ENCODE results near the gene RAP2A.

The RAP2A gene

GRCh38 chr13:97422118-97423054, 11.6 kb upstream of the RAP2A start:
- no peak for DNase-seq (ENCODE audit: low read depth in 1 of 2, low spot score in 1 of 2)

GRCh38 chr13:97423300-97424045, 10.5 kb upstream of the RAP2A start:
- DNase-seq (ENCODE audit: low read depth in 1 of 2, low spot score in 1 of 2), result no peak

GRCh38 chr13:97425590-97425989, 8.4 kb upstream of the RAP2A start:
- DNase-seq (ENCODE audit: low read depth in 1 of 2, low spot score in 1 of 2), result no peak

- no peak for DNase-seq (ENCODE audit: low read depth in 1 of 2, low spot score in 1 of 2)
Observed at GRCh38 chr13:97426695-97427094, 7.3 kb upstream of the RAP2A start.

- DNase-seq (ENCODE audit: low read depth in 1 of 2, low spot score in 1 of 2), result no peak
Observed at GRCh38 chr13:97429681-97430081, 4.3 kb upstream of the RAP2A start.

- no peak for DNase-seq (ENCODE audit: low read depth in 1 of 2, low spot score in 1 of 2)
Observed at GRCh38 chr13:97430296-97430695, 3.7 kb upstream of the RAP2A start.

GRCh38 chr13:97431171-97431764, 2.7 kb upstream of the RAP2A start:
- DNase-seq (ENCODE audit: low read depth in 1 of 2, low spot score in 1 of 2), result no peak

GRCh38 chr13:97432232-97432916, 1.6 kb upstream of the RAP2A start:
- no peak for DNase-seq (ENCODE audit: low read depth in 1 of 2, low spot score in 1 of 2)

- peak; percentile 94 to 97 for DNase-seq (ENCODE audit: low read depth in 1 of 2, low spot score in 1 of 2)
Observed at GRCh38 chr13:97432917-97433726, 847 bp upstream of the RAP2A start.

- DNase-seq (ENCODE audit: low read depth in 1 of 2, low spot score in 1 of 2), result peak; percentile 6 to 25
Observed at GRCh38 chr13:97434397-97435201, 630 bp downstream of the RAP2A start.

GRCh38 chr13:97435323-97435722, 1.4 kb downstream of the RAP2A start:
- DNase-seq (ENCODE audit: low read depth in 1 of 2, low spot score in 1 of 2), result no peak

GRCh38 chr13:97435794-97436193, 1.8 kb downstream of the RAP2A start:
- no peak for DNase-seq (ENCODE audit: low read depth in 1 of 2, low spot score in 1 of 2)

- no peak for DNase-seq (ENCODE audit: low read depth in 1 of 2, low spot score in 1 of 2)
Observed at GRCh38 chr13:97436845-97437244, 2.9 kb downstream of the RAP2A start.

- no peak for DNase-seq (ENCODE audit: low read depth in 1 of 2, low spot score in 1 of 2)
Observed at GRCh38 chr13:97437729-97438128, 3.8 kb downstream of the RAP2A start.

- no peak for DNase-seq (ENCODE audit: low read depth in 1 of 2, low spot score in 1 of 2)
Observed at GRCh38 chr13:97438856-97439595, 5.1 kb downstream of the RAP2A start.

GRCh38 chr13:97440598-97441170, 6.7 kb downstream of the RAP2A start:
- DNase-seq (ENCODE audit: low read depth in 1 of 2, low spot score in 1 of 2), result no peak

- DNase-seq (ENCODE audit: low read depth in 1 of 2, low spot score in 1 of 2), result no peak
Observed at GRCh38 chr13:97441368-97441767, 7.4 kb downstream of the RAP2A start.

GRCh38 chr13:97445522-97446187, 11.7 kb downstream of the RAP2A start:
- no peak for DNase-seq (ENCODE audit: low read depth in 1 of 2, low spot score in 1 of 2)
